HUES6 (cell line): Measurements from ENCODE around the gene CCL15.
"Not testable (repeated sequence)": the region's sequence is repeated elsewhere in the genome, so short reads cannot be mapped to it uniquely, and the experiment has no call there.

ENCODE experiments used
- H3K27ac ChIP-seq: 2 replicates; pipeline ENCODE4 v1.7.0; 2013; ENCODE audit warnings: low read depth, mild to moderate bottlenecking, low read length, inconsistent platforms
- H3K27me3 ChIP-seq: 2 replicates; pipeline ENCODE4 v1.6.1; 2013; ENCODE audit warnings: low read length; ENCODE audit not compliant: control insufficient read depth, insufficient read depth
- H3K36me3 ChIP-seq: 2 replicates; pipeline ENCODE4 v1.6.1; 2013; ENCODE audit warnings: low read length; ENCODE audit not compliant: control insufficient read depth, insufficient read depth
- H3K4me1 ChIP-seq: 2 replicates; pipeline ENCODE4 v1.6.1; 2013; ENCODE audit warnings: low read length; ENCODE audit not compliant: control insufficient read depth, insufficient read depth
- H3K4me3 ChIP-seq: 2 replicates; pipeline ENCODE4 v1.5.1; 2013; ENCODE audit warnings: low read depth, low read length
- H3K9ac ChIP-seq: one replicate; pipeline ENCODE4 v1.6.1; 2013; ENCODE audit warnings: mild to moderate bottlenecking, low read length
- H3K9me3 ChIP-seq: 2 replicates; pipeline ENCODE4 v1.6.1; 2013; ENCODE audit warnings: low read depth, low read length; ENCODE audit not compliant: control insufficient read depth, insufficient read depth

Gene CCL15

GRCh38 chr17:36015895-36016294, 14.5 kb upstream of the CCL15 start:
- not testable (repeated sequence) for H3K4me1 ChIP-seq, H3K9ac ChIP-seq, H3K27me3 ChIP-seq, H3K27ac ChIP-seq, H3K36me3 ChIP-seq, H3K4me3 ChIP-seq
- peaks cover 15% of the 10 kb centered on the region for H3K9me3 ChIP-seq

- no peak overlapping the region for H3K4me3 ChIP-seq
- H3K9me3 ChIP-seq: peaks cover 19% of the 10 kb centered on the region
- H3K4me1 ChIP-seq: no peaks in the 10 kb centered on the region
- peaks cover 7% of the 10 kb centered on the region; the same call in 1 of the 2 replicates for H3K27me3 ChIP-seq
- H3K9ac ChIP-seq: no peak overlapping the region
- no peaks in the 10 kb centered on the region for H3K36me3 ChIP-seq
- no peak overlapping the region for H3K27ac ChIP-seq
Measured at GRCh38 chr17:36014946-36015345, 13.6 kb upstream of the CCL15 start.

GRCh38 chr17:36011201-36011600, 9.8 kb upstream of the CCL15 start:
- H3K27ac ChIP-seq: no peak overlapping the region
- no peaks in the 10 kb centered on the region for H3K4me1 ChIP-seq
- H3K9me3 ChIP-seq: peaks cover 40% of the 10 kb centered on the region
- H3K27me3 ChIP-seq: peaks cover 3% of the 10 kb centered on the region; the same call in 1 of the 2 replicates
- no peaks in the 10 kb centered on the region for H3K36me3 ChIP-seq
- H3K9ac ChIP-seq: no peak overlapping the region
- H3K4me3 ChIP-seq: no peak overlapping the region

DNA sequence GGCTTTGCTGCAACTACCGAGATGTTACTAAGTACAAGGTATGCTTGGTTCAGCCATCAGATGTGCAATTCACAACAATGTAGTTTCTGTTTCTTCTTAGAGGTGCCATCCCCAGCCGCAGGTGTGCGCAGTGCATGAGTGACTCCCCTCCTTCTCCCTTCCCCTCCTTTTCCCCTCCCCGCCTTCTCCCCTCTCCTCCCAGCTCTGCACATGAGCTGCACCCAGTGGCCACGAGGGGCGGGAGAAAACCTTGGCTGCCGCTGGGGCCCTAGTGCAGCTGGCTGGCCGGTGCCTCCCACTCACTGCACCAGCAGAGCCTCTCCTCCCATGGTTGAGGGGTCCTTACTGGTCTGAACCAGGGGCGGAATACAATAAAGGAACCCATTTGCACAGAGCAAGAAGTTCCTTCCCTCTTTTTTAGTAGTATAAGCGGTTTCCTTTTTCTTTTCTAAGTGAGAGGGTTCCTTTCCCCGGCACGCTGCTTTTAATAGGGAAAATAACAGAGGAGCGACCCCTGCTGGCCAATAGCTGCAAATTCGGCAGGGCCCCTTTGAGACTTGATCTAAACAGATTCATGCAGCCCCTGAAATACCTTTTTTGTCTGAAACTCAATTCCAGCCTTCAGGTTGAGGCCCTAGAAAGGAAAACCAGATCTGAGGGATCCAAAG, 7.8 kb upstream of the CCL15 start:
- no peaks in the 10 kb centered on the region for H3K4me1 ChIP-seq
- H3K27ac ChIP-seq: no peak overlapping the region
- peaks cover 40% of the 10 kb centered on the region for H3K9me3 ChIP-seq
- no peak overlapping the region for H3K9ac ChIP-seq
- H3K4me3 ChIP-seq: no peak overlapping the region
- H3K36me3 ChIP-seq: no peaks in the 10 kb centered on the region
- peaks cover 3% of the 10 kb centered on the region; the same call in 1 of the 2 replicates for H3K27me3 ChIP-seq

- no peak overlapping the region for H3K9ac ChIP-seq
- H3K27me3 ChIP-seq: no peaks in the 10 kb centered on the region
- no peak overlapping the region for H3K27ac ChIP-seq
- H3K4me1 ChIP-seq: no peaks in the 10 kb centered on the region
- H3K9me3 ChIP-seq: peaks cover 18% of the 10 kb centered on the region
- no peak overlapping the region for H3K4me3 ChIP-seq
- no peaks in the 10 kb centered on the region for H3K36me3 ChIP-seq
Measured at GRCh38 chr17:36004594-36005108, 3.3 kb upstream of the CCL15 start.

GRCh38 chr17:36002631-36003030, 1.3 kb upstream of the CCL15 start:
- Histone ChIP-seq H3K27ac (no peak overlapping the region), H3K27me3 (peaks cover 4% of the 10 kb centered on the region; the same call in 1 of the 2 replicates), H3K4me1 (no peaks in the 10 kb centered on the region), H3K9ac (no peak overlapping the region), H3K4me3 (no peak overlapping the region), H3K9me3 (no peaks in the 10 kb centered on the region), H3K36me3 (no peaks in the 10 kb centered on the region)

- Histone ChIP-seq H3K27me3 (peaks cover 4% of the 10 kb centered on the region; the same call in 1 of the 2 replicates), H3K9ac (no peak overlapping the region), H3K36me3 (no peaks in the 10 kb centered on the region), H3K4me3 (no peak overlapping the region), H3K9me3 (no peaks in the 10 kb centered on the region), H3K27ac (no peak overlapping the region), H3K4me1 (no peaks in the 10 kb centered on the region)
Measured at GRCh38 chr17:36001862-36002603, 680 bp upstream of the CCL15 start.

DNA sequence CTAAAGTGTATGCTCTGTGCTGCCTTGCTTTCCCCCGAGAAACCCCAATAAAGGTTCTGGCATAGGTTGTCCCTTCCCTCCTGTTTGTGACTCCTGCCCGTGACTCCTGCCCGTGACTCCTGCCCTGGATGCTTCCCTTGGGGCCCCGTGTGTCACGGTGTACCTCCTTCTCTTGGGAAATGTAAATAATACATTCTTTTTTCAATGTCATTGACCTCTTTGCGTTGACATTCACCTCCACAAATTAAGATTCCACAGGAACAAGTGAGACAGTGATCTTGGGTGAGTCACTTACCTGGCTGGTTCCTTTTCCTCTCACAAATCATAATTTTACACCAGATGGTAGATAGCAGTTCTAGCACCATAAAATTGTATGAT, 632 bp downstream of the CCL15 start:
- Histone ChIP-seq H3K36me3 (no peaks in the 10 kb centered on the region), H3K4me1 (no peaks in the 10 kb centered on the region), H3K9ac (no peak overlapping the region), H3K4me3 (no peak overlapping the region), H3K27ac (no peak overlapping the region), H3K9me3 (no peaks in the 10 kb centered on the region), H3K27me3 (peaks cover 4% of the 10 kb centered on the region; the same call in 1 of the 2 replicates)

DNA sequence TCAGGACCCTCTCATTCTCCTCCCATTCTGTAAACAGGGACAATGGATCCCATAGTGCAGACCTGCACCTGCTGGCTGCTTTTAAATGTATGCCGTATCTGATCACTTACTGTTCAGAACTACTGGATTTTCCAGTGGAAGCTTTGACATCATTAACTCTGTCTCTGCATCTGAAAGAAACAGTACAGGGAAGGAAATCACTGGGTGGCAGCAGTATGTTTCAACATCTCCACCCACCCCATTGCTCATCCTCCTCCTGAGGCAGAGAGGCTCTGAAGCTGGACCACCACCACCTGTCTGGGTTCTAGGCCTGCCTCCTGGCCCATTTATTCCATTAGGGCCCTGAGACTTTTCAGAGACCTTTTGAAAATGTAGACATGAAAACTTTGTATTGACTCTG, 2.6 kb downstream of the CCL15 start:
- H3K9ac ChIP-seq: no peak overlapping the region
- no peaks in the 10 kb centered on the region for H3K9me3 ChIP-seq
- H3K36me3 ChIP-seq: no peaks in the 10 kb centered on the region
- H3K4me1 ChIP-seq: no peaks in the 10 kb centered on the region
- no peak overlapping the region for H3K4me3 ChIP-seq
- no peak overlapping the region for H3K27ac ChIP-seq
- peaks cover 4% of the 10 kb centered on the region; the same call in 1 of the 2 replicates for H3K27me3 ChIP-seq

GRCh38 chr17:35998018-35998545, 3.3 kb downstream of the CCL15 start:
- H3K36me3 ChIP-seq: no peaks in the 10 kb centered on the region
- H3K27me3 ChIP-seq: peaks cover 4% of the 10 kb centered on the region; the same call in 1 of the 2 replicates
- no peak overlapping the region for H3K4me3 ChIP-seq
- no peaks in the 10 kb centered on the region for H3K4me1 ChIP-seq
- H3K27ac ChIP-seq: no peak overlapping the region
- H3K9ac ChIP-seq: no peak overlapping the region
- H3K9me3 ChIP-seq: no peaks in the 10 kb centered on the region

- not testable (repeated sequence) for H3K4me3 ChIP-seq, H3K27ac ChIP-seq, H3K27me3 ChIP-seq, H3K9ac ChIP-seq, H3K9me3 ChIP-seq, H3K4me1 ChIP-seq, H3K36me3 ChIP-seq
Measured at GRCh38 chr17:35995346-35995745, 6.0 kb downstream of the CCL15 start.
